Mammary epithelial cell (primary cell): ENCODE data around the gene SLC4A8.

Source experiments
- CTCF ChIP-seq, 2 donors: IDR thresholded peaks in 1 of 2; conservative IDR thresholded peaks in 1 of 2; 2 replicates each; pipeline ENCODE4 v1.5.1; 2011 to 2012; ENCODE audit warnings: inconsistent platforms in 2 of 2, low read length in 2 of 2, mild to moderate bottlenecking in 2 of 2, control low read depth in 1 of 2, low read depth in 1 of 2; ENCODE audit not compliant: insufficient read depth in 1 of 2; ENCODE audit errors: extremely low read depth in 1 of 2
- EZH2 ChIP-seq: IDR thresholded peaks from 2 replicates; pipeline ENCODE4 v1.6.1; 2012; ENCODE audit warnings: low read length, inconsistent platforms, borderline replicate concordance

GRCh38 chr12:51401020-51401419 lies 23.6 kb upstream of the SLC4A8 start:
- no peak for TF ChIP-seq CTCF (conservative IDR thresholded peaks at IDR 0.05 in 1 of 2, IDR thresholded peaks at IDR 0.05 in 1 of 2; ENCODE audit: extremely low read depth in 1 of 2, insufficient read depth in 1 of 2, low read depth in 1 of 2, low read length in 2 of 2)
- TF ChIP-seq EZH2 = no peak
